Esophagus squamous epithelium (tissue), 5 donors: ENCODE results near the gene ASXL2. TPM values are rescaled to one million over a fixed set of nuclear protein-coding genes. Genes with fewer than 3 reads are reported as not detected.
A peak's percentile ranks its signal among the peaks of the same experiment; 100 is the strongest.
"Not testable (repeated sequence)": the region's sequence is repeated elsewhere in the genome, so short reads cannot be mapped to it uniquely, and the experiment has no call there.

Experiments used
- DNase-seq: peaks from one replicate; lab custom pipeline; 2025; lab: John Stamatoyannopoulos, UW
- H3K27ac ChIP-seq, 4 donors: fragments of 200-600 bp; sonication (generic); one replicate each; pipeline ENCODE4 v1.5.1; 2016 to 2019; ENCODE audit warnings: mild to moderate bottlenecking in 1 of 4
- H3K27me3 ChIP-seq, 4 donors: fragments of 200-600 bp; sonication (generic); 1 replicate in 3 of 4; 2 replicates in 1 of 4; pipeline versions ENCODE4 v1.5.1 to v1.6.0; 2017 to 2021; ENCODE audit warnings: antibody characterized with exemption in 1 of 4
- H3K36me3 ChIP-seq, 3 donors: fragments of 200-600 bp; sonication (generic); one replicate each; pipeline ENCODE4 v1.5.1; 2016 to 2019
- H3K4me1 ChIP-seq, 3 donors: fragments of 200-600 bp; sonication (generic); one replicate each; pipeline ENCODE4 v1.5.1; 2017 to 2019
- H3K4me3 ChIP-seq, 4 donors: fragments of 200-600 bp; sonication (generic); 1 replicate in 3 of 4; 2 replicates in 1 of 4; pipeline ENCODE4 v1.5.1; 2016 to 2019; ENCODE audit warnings: mild to moderate bottlenecking in 2 of 4, moderate library complexity in 1 of 4
- H3K9me3 ChIP-seq, 3 donors: fragments of 200-600 bp; sonication (generic); one replicate each; pipeline ENCODE4 v1.5.1; 2016 to 2019
- CTCF ChIP-seq, 6 experiments: fragments of 450-650 bp in 4 of 6; fragments of 200-600 bp in 2 of 6; sonication (generic) in 2 of 6; IDR thresholded peaks; one replicate each; pipeline ENCODE4 v1.5.1; 2016 to 2019; ENCODE audit warnings: antibody characterized with exemption in 6 of 6, mild to moderate bottlenecking in 4 of 6, moderate library complexity in 4 of 6
- POLR2A ChIP-seq, 4 donors: fragments of 450-650 bp; IDR thresholded peaks; one replicate each; pipeline ENCODE4 v1.6.1; 2017; ENCODE audit warnings: antibody characterized with exemption in 4 of 4, mild to moderate bottlenecking in 4 of 4, moderate library complexity in 3 of 4
- WGBS, 2 donors: methylation state at CpG; one replicate each; pipeline ENCODE4 v1.1.5; 2018; 5-methylcytosine and 5-hydroxymethylcytosine counted together
- intact Hi-C: fragments of 100-400 bp; cut with DNase I; formaldehyde crosslinking; loops from one replicate; pipeline ENCODE4 v1.15.0; 2022
- total RNA-seq, 4 donors: library from RNA; depleted of rRNA; stranded (reverse); fragments of >200 nt; gene quantifications; one replicate each; pipeline ENCODE4 v1.1.0, GENCODE V29; 2016
- donor health status: DM: yes; HTN: yes; CAD: no.

ASXL2 gene
- total RNA-seq, 4 donors from 2014 or later: 15.3 to 17.5 (median 16.3) TPM

DNA sequence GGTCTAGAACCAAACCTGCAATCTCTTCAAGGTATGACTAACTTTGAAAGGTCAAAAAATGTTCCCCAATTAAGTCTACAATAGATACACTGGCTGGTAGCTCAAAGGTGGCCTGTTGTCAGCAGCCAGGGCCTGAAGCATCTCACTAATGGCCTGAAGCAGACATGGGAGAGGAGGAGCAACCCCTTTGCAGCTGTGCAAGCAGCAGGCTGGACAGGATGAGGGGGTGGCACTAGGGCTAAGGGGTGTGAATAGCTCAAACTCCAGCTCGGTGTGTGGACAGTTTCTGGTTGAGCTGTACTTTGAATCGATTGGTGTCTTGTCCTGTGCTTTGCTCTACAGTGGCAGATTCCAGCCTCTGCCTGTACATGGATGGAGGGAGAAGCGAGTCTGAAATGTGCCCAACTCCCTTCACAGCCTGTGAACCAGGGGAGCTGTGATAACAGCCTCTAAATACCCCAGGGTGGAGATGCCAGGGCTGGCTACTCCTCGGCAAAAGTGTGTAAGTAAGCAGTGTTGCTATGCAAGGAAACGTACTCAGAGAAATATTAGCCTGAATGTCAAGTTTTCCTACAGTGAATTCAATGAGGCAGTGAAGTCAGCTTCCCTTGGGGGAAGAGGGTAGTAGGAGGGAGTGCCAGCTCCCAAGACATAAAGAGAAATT lies 170.2 kb downstream of the ASXL2 start:
- Histone ChIP-seq H3K27ac (no peak overlapping the region), H3K36me3 (no peaks in the 10 kb centered on the region), H3K9me3 (no peaks in the 10 kb centered on the region), H3K27me3 (peaks cover 0 to 3% (median 0%) of the 10 kb centered on the region in 4 donors), H3K4me3 (no peak overlapping the region), H3K4me1 (peaks cover 0 to 7% (median 0%) of the 10 kb centered on the region in 3 donors)
- intact Hi-C loops: no loop called here
- no peak for DNase-seq
- no peak for TF ChIP-seq POLR2A (IDR thresholded peaks at IDR 0.05)
- WGBS, 2 donors: 59 to 61% methylated on average over 2 to 5 of the region's 5 CpGs

GRCh38 chr2:25705575-25705974 lies 172.7 kb downstream of the ASXL2 start:
- H3K9me3 ChIP-seq, H3K27me3 ChIP-seq, H3K27ac ChIP-seq, DNase-seq, H3K36me3 ChIP-seq, H3K4me1 ChIP-seq, intact Hi-C loops, H3K4me3 ChIP-seq: not testable (repeated sequence)
- no CpG with 5 or more reads among the region's 33 CpGs for WGBS, 2 donors

DNA sequence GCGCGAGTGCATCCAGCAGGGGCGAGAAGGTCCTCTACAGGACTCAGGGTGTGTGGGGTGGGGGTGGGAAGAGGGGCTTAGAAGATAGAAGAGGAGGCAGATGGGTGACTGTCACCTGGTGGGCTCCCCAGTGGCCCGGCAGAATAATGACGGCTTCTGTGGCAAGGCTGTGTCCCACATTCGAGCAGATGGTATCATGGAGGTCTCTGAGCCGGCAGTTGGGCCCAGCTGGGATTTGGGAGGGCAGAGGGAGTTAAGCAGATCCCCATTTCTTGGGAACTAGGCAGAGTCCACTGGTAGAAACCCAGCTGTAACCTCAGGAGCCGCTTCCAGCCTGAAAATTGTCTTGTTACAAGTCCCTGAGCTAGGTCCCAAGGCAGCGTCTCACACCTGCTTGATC lies 176.5 kb downstream of the ASXL2 start:
- no peak for TF ChIP-seq POLR2A (IDR thresholded peaks at IDR 0.05)
- TF ChIP-seq CTCF (IDR thresholded peaks at IDR 0.05): no peak
- no peak overlapping the region for H3K27ac ChIP-seq
- intact Hi-C loops: no loop called here
- H3K27me3 ChIP-seq: peaks cover 0 to 7% (median 0%) of the 10 kb centered on the region in 4 donors
- H3K4me1 ChIP-seq: no peaks in the 10 kb centered on the region
- no peaks in the 10 kb centered on the region for H3K36me3 ChIP-seq
- WGBS, 2 donors: 86% methylated on average over 4 to 6 of the region's 9 CpGs
- no peaks in the 10 kb centered on the region for H3K9me3 ChIP-seq
- H3K4me3 ChIP-seq: no peak overlapping the region
- DNase-seq: no peak

- Histone ChIP-seq H3K27ac (no peak overlapping the region), H3K36me3 (no peaks in the 10 kb centered on the region), H3K9me3 (no peaks in the 10 kb centered on the region), H3K4me3 (no peak overlapping the region), H3K27me3 (peaks cover 0 to 7% (median 0%) of the 10 kb centered on the region in 4 donors), H3K4me1 (no peaks in the 10 kb centered on the region)
- WGBS, 2 donors: 22 to 23% methylated on average over 6 of the region's 6 CpGs
- TF ChIP-seq CTCF (IDR thresholded peaks at IDR 0.05) (peak; percentile 22 to 83 (median 72)), POLR2A (IDR thresholded peaks at IDR 0.05) (no peak)
- intact Hi-C loops: no loop called here
- DNase-seq: no peak
These were observed 178.0 kb downstream of the ASXL2 start for GRCh38 chr2:25700221-25700660.

- Histone ChIP-seq H3K27me3 (peaks cover 0 to 7% (median 0%) of the 10 kb centered on the region in 4 donors), H3K4me1 (no peaks in the 10 kb centered on the region), H3K36me3 (no peaks in the 10 kb centered on the region), H3K4me3 (no peak overlapping the region), H3K27ac (no peak overlapping the region), H3K9me3 (no peaks in the 10 kb centered on the region)
- no peak for TF ChIP-seq CTCF (IDR thresholded peaks at IDR 0.05)
- TF ChIP-seq POLR2A (IDR thresholded peaks at IDR 0.05): no peak
- WGBS, 2 donors: 77 to 86% methylated on average over 7 of the region's 7 CpGs
- intact Hi-C loops: loop anchor here (10.0 kb wide), 1 partner anchor 94 kb away; no protein-coding TSS in a partner anchor
- no peak for DNase-seq
These were observed 179.1 kb downstream of the ASXL2 start for GRCh38 chr2:25699216-25699615.

GRCh38 chr2:25698752-25699151 lies 179.5 kb downstream of the ASXL2 start:
- no peak for DNase-seq
- intact Hi-C loops: loop anchor here (10.0 kb wide), 1 partner anchor 94 kb away; no protein-coding TSS in a partner anchor
- peaks cover 0 to 7% (median 0%) of the 10 kb centered on the region in 4 donors for H3K27me3 ChIP-seq

More at GRCh38 chr2:25698752-25699151, 179.5 kb downstream of the ASXL2 start:
- TF ChIP-seq POLR2A (IDR thresholded peaks at IDR 0.05): no peak
- no peak for TF ChIP-seq CTCF (IDR thresholded peaks at IDR 0.05)
- Histone ChIP-seq H3K9me3 (no peaks in the 10 kb centered on the region), H3K27ac (no peak overlapping the region), H3K4me1 (no peaks in the 10 kb centered on the region), H3K36me3 (no peaks in the 10 kb centered on the region), H3K4me3 (no peak overlapping the region)
